Progenitor cell of endocrine pancreas (in vitro differentiated cells): ENCODE data around the gene PRRT1B. TPM values are rescaled to one million over a fixed set of nuclear protein-coding genes. Genes with fewer than 3 reads are reported as not detected.
"Not testable (repeated sequence)": the region's sequence is repeated elsewhere in the genome, so short reads cannot be mapped to it uniquely, and the experiment has no call there.

ENCODE experiments used
- DNase-seq: peaks from one replicate; pipeline ENCODE4 v3.0.0; 2021; ENCODE audit warnings: low spot score; ENCODE audit not compliant: unreplicated experiment
- H3K27ac Mint-ChIP-seq: 2 replicates; pipeline ENCODE4 v1.8.0; 2021; ENCODE audit warnings: mild to moderate bottlenecking, moderate library complexity, mixed read lengths
- H3K27me3 Mint-ChIP-seq: 2 replicates; pipeline ENCODE4 v1.8.0; 2021; ENCODE audit warnings: mixed read lengths
- H3K36me3 Mint-ChIP-seq: 2 replicates; pipeline ENCODE4 v1.8.0; 2022; ENCODE audit warnings: mixed read lengths; ENCODE audit not compliant: insufficient read depth
- H3K4me1 Mint-ChIP-seq: 2 replicates; pipeline ENCODE4 v1.8.0; 2021; ENCODE audit warnings: low read depth, mixed read lengths
- H3K4me3 Mint-ChIP-seq: 2 replicates; pipeline ENCODE4 v1.8.0; 2021; ENCODE audit warnings: low read depth, mild to moderate bottlenecking, moderate library complexity, mixed read lengths
- H3K9me3 Mint-ChIP-seq: 2 replicates; pipeline ENCODE4 v1.8.0; 2021; ENCODE audit warnings: low read depth, mixed read lengths
- total RNA-seq: library from RNA; stranded (reverse); gene quantifications from 2 replicates; pipeline ENCODE4 v1.2.1, GENCODE V29; 2021
- TF ChIP-seq, protein P1 (sequence below): fragments of 200-600 bp; sonication (generic); IDR thresholded peaks from one replicate; pipeline ENCODE4 v1.5.0; 2021; ENCODE audit warnings: antibody characterized with exemption, mild to moderate bottlenecking; ENCODE audit not compliant: unreplicated experiment

The PRRT1B gene
- total RNA-seq, 1 donor from 2014 or later, result 6.7 TPM

DNA sequence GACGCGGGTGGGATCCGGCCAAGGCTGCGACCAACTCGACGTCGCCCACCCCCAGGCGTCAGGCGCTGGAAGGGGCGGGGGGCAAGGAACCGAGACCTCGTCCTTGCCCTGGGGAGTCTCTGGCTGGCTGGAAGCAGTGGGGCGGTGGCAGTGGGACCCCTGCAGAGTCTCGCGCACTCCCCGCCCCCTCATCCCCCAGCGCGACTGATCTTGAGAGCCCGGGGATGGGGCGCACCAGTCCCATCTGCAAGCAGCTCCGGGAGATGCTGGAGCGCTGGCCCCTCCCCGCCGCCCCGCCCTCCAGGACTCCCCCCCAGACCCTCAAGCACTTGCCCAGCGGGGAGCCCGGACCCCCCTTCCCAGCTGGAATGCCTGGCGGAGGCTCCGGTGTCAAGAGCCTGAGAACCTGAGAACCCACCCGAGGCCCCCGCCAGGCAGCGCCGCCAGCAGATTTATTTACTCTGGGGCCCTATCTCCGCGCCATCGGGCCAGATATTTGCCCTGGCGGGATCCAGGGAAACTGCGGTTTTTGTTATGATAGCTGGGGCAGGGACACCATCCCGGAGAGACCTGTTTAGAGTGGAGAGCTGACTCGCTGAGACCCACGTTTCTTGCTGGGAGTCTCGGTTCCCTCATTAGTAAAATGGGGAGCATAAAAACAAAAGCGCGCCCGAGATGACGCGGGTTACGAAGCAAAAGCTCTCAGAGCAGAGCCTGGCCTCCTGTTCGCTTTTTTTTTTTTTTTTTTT is 1.2 kb downstream of the PRRT1B start:
- peaks cover 21% of the 10 kb centered on the region for H3K9me3 Mint-ChIP-seq
- peak overlapping the region; percentile 50 for H3K27ac Mint-ChIP-seq
- H3K36me3 Mint-ChIP-seq, result peaks cover 18% of the 10 kb centered on the region
- peaks cover 10% of the 10 kb centered on the region for H3K4me1 Mint-ChIP-seq
- TF ChIP-seq, protein P1, sequence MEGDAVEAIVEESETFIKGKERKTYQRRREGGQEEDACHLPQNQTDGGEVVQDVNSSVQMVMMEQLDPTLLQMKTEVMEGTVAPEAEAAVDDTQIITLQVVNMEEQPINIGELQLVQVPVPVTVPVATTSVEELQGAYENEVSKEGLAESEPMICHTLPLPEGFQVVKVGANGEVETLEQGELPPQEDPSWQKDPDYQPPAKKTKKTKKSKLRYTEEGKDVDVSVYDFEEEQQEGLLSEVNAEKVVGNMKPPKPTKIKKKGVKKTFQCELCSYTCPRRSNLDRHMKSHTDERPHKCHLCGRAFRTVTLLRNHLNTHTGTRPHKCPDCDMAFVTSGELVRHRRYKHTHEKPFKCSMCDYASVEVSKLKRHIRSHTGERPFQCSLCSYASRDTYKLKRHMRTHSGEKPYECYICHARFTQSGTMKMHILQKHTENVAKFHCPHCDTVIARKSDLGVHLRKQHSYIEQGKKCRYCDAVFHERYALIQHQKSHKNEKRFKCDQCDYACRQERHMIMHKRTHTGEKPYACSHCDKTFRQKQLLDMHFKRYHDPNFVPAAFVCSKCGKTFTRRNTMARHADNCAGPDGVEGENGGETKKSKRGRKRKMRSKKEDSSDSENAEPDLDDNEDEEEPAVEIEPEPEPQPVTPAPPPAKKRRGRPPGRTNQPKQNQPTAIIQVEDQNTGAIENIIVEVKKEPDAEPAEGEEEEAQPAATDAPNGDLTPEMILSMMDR, result no peak
- peaks cover 34% of the 10 kb centered on the region for H3K27me3 Mint-ChIP-seq
- DNase-seq, result peak; percentile 31
- H3K4me3 Mint-ChIP-seq, result peak overlapping the region; percentile 61

GRCh38 chr9:131549186-131549585 is 3.9 kb downstream of the PRRT1B start:
- not testable (repeated sequence) for H3K4me3 Mint-ChIP-seq, H3K9me3 Mint-ChIP-seq, H3K27ac Mint-ChIP-seq, DNase-seq
- Mint-ChIP-seq H3K36me3 (peaks cover 19% of the 10 kb centered on the region), H3K4me1 (peaks cover 15% of the 10 kb centered on the region), H3K27me3 (peaks cover 45% of the 10 kb centered on the region)

GRCh38 chr9:131550465-131550864 is 5.1 kb downstream of the PRRT1B start:
- peaks cover 15% of the 10 kb centered on the region for H3K36me3 Mint-ChIP-seq
- DNase-seq, H3K27ac Mint-ChIP-seq, H3K9me3 Mint-ChIP-seq, H3K4me3 Mint-ChIP-seq: not testable (repeated sequence)
- peaks cover 51% of the 10 kb centered on the region for H3K27me3 Mint-ChIP-seq
- H3K4me1 Mint-ChIP-seq, result peaks cover 14% of the 10 kb centered on the region

DNA sequence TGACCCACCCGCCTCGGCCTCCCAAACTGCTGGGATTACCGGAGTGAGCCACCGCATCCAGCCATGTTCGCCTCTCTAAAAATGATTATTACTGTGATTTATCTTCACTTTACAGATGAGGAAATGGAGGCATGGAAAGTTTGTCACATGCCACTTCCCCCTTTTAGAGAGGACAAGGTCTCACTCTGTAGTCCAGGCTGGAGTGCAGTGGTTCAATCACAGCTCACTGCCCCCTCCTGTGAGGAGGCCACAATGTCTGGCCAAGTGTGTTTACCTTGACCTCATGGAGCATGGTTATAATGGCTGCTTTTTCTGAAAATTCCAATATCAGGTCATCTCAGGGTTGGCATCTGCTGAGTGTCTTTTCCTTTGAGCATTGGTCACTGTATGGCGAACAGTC is 6.7 kb downstream of the PRRT1B start:
- H3K4me1 Mint-ChIP-seq, result peaks cover 14% of the 10 kb centered on the region
- no peak overlapping the region for H3K27ac Mint-ChIP-seq
- H3K9me3 Mint-ChIP-seq, result peaks cover 7% of the 10 kb centered on the region
- H3K36me3 Mint-ChIP-seq, result peaks cover 21% of the 10 kb centered on the region
- TF ChIP-seq, protein P1, result no peak
- H3K4me3 Mint-ChIP-seq, result no peak overlapping the region
- peaks cover 64% of the 10 kb centered on the region for H3K27me3 Mint-ChIP-seq
- DNase-seq, result no peak

DNA sequence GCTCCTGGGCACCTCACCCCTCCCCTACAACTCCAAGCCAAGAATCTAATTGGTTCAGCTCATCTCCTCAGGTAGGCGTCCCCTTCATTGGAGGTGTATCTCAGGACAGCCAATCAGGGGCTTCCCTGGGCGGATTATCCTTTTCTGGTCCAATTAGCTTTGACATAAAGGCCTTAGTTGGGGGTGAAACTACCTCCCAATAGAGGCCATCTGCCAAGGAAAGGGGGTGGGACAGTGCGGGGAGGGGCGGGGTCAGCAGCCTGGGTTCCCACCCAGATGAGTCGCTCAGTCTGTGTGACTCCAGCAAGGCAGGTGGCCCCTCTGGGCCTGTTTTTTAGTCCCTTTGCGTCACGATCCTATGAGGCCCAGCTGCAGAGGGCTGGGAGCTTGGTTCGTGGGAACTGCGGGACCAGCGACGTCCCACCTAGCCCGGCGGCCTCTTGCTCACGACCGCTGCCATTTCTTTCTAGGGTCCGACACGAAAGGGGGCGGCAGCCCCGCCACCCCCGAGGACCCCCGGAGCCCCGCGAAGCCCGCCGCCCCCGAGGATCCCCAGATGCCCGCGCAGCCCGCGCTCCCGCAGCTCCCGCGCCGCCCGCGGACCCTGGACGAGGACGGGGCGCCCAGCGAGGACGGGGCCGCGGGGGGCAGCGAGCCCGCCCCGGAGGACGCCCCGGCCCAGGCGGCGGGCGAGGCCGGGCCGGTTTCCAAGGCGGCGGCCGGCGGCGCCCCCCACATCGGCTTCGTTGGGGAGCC is 8.9 kb downstream of the PRRT1B start:
- no peak for DNase-seq
- TF ChIP-seq, protein P1, result no peak
- Mint-ChIP-seq H3K27me3 (peaks cover 43% of the 10 kb centered on the region), H3K36me3 (peaks cover 10% of the 10 kb centered on the region), H3K4me3 (no peak overlapping the region), H3K27ac (no peak overlapping the region), H3K4me1 (peaks cover 7% of the 10 kb centered on the region), H3K9me3 (no peaks in the 10 kb centered on the region)

DNA sequence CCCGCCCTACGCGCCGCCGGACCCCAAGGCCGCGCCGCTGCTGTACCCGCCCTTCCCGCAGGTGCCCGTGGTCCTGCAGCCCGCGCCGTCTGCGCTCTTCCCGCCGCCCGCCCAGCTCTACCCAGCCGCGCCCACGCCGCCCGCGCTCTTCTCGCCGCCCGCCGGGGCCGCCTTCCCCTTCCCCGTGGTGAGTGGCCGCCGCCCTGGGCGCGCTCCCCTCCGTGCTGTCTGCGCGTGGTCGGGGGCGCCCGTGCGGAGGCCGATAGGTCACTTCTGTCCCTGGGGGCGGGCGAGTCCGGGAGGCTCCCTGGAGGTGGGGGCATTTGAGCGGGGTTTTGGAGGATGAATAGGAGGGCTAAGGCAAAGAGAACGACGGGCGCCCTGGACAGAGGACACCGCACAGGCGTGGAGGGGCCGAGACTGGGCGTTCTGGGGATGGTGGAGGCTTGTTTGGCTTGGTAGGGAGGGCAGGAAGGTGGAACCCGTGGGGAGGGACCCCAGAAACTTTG is 9.6 kb downstream of the PRRT1B start:
- TF ChIP-seq, protein P1, result no peak
- H3K27me3 Mint-ChIP-seq, result peaks cover 37% of the 10 kb centered on the region
- H3K9me3 Mint-ChIP-seq, result peaks cover 2% of the 10 kb centered on the region
- peak overlapping the region; percentile 44 for H3K4me3 Mint-ChIP-seq
- DNase-seq, result no peak
- peaks cover 7% of the 10 kb centered on the region for H3K4me1 Mint-ChIP-seq
- no peak overlapping the region for H3K27ac Mint-ChIP-seq
- H3K36me3 Mint-ChIP-seq, result peaks cover 13% of the 10 kb centered on the region
